ENCODE results near the gene GPC3.

GRCh38 chrX:133924548-133924947, 60.8 kb downstream of the GPC3 start:
- no peak for TF ChIP-seq CTCF (conservative IDR thresholded peaks at IDR 0.05 in 1 of 2, IDR thresholded peaks at IDR 0.05 in 1 of 2; ENCODE audit: extremely low read depth in 1 of 2, insufficient read depth in 1 of 2, low read depth in 1 of 2, low read length in 2 of 2)
- TF ChIP-seq EZH2 (IDR thresholded peaks at IDR 0.05; ENCODE audit: borderline replicate concordance, low read length), result no peak
